Gastroesophageal sphincter (tissue), 4 donors: ENCODE results near the gene PAPPA. TPM values are rescaled to one million over a fixed set of nuclear protein-coding genes. Genes with fewer than 3 reads are reported as not detected.

Experiments
- ATAC-seq: fragments of 150-250 bp; one replicate; pipeline ENCODE4 v1.9.1; 2016; ENCODE audit warnings: mild to moderate bottlenecking, moderate library complexity
- H3K27ac ChIP-seq, 4 donors: fragments of 200-600 bp; sonication (generic) in 3 of 4; 1 replicate in 3 of 4; 2 replicates in 1 of 4; pipeline ENCODE4 v1.5.1; 2016 to 2019
- H3K27me3 ChIP-seq: fragments of 200-600 bp; sonication (generic); one replicate; pipeline ENCODE4 v1.5.1; 2019
- H3K36me3 ChIP-seq, 2 donors: fragments of 200-600 bp; sonication (generic); one replicate each; pipeline ENCODE4 v1.5.1; 2019; ENCODE audit warnings: control low read depth in 1 of 2
- H3K4me1 ChIP-seq, 3 donors: fragments of 200-600 bp; sonication (generic); 1 replicate in 2 of 3; 2 replicates in 1 of 3; pipeline ENCODE4 v1.5.1; 2016 to 2019; ENCODE audit warnings: control low read depth in 2 of 3
- H3K4me3 ChIP-seq, 2 donors: fragments of 200-600 bp; sonication (generic); one replicate each; pipeline ENCODE4 v1.5.1; 2019; ENCODE audit warnings: mild to moderate bottlenecking in 1 of 2, moderate library complexity in 1 of 2
- H3K9me3 ChIP-seq, 3 donors: fragments of 200-600 bp; sonication (generic); one replicate each; pipeline ENCODE4 v1.5.1; 2017 to 2019; ENCODE audit warnings: control low read depth in 2 of 3
- CTCF ChIP-seq, 4 experiments: fragments of 200-600 bp in 2 of 4; fragments of 450-650 bp in 2 of 4; sonication (generic) in 1 of 4; IDR thresholded peaks; one replicate each; pipeline ENCODE4 v1.5.1; 2017 to 2019; ENCODE audit warnings: antibody characterized with exemption in 4 of 4, mild to moderate bottlenecking in 2 of 4, moderate library complexity in 2 of 4
- EP300 ChIP-seq: sonication (generic); formaldehyde crosslinking; IDR thresholded peaks from one replicate; pipeline ENCODE4 v1.6.1; 2017; ENCODE audit warnings: antibody characterized with exemption, mild to moderate bottlenecking
- POLR2A ChIP-seq, 2 donors: fragments of 450-650 bp; IDR thresholded peaks; one replicate each; pipeline ENCODE4 v1.6.1; 2017; ENCODE audit warnings: antibody characterized with exemption in 2 of 2, mild to moderate bottlenecking in 2 of 2, moderate library complexity in 1 of 2
- POLR2AphosphoS5 ChIP-seq: sonication (generic); formaldehyde crosslinking; IDR thresholded peaks from one replicate; pipeline ENCODE4 v1.6.1; 2017; ENCODE audit warnings: antibody characterized with exemption
- WGBS, 2 donors: methylation state at CpG; one replicate each; pipeline ENCODE4 v1.1.5; 2018; ENCODE audit warnings: low coverage in 1 of 2; 5-methylcytosine and 5-hydroxymethylcytosine counted together
- total RNA-seq, 4 donors: library from RNA; depleted of rRNA; stranded (reverse); fragments of >200 nt; gene quantifications; one replicate each; pipeline ENCODE4 v1.1.0, GENCODE V29; 2016

The PAPPA gene
- total RNA-seq, 4 donors from 2014 or later = 1.9 to 5.7 (median 3.2) TPM

GRCh38 chr9:116379821-116380220 is 226.2 kb downstream of the PAPPA start:
- TF ChIP-seq CTCF (IDR thresholded peaks at IDR 0.05) (no peak), EP300 (no peak), POLR2A (IDR thresholded peaks at IDR 0.05) (no peak), POLR2AphosphoS5 (no peak)
- WGBS, 2 donors = 61 to 91% methylated on average over 2 of the region's 2 CpGs
- Histone ChIP-seq H3K4me1 (no peaks in the 10 kb centered on the region), H3K27ac (no peak overlapping the region), H3K27me3 (no peaks in the 10 kb centered on the region), H3K9me3 (no peaks in the 10 kb centered on the region), H3K4me3 (no peak overlapping the region), H3K36me3 (no peaks in the 10 kb centered on the region)
- ATAC-seq = no peak

- H3K36me3 ChIP-seq = no peaks in the 10 kb centered on the region
- H3K4me1 ChIP-seq = no peaks in the 10 kb centered on the region
- TF ChIP-seq POLR2A (IDR thresholded peaks at IDR 0.05) = no peak
- no peak for TF ChIP-seq POLR2AphosphoS5
- TF ChIP-seq CTCF (IDR thresholded peaks at IDR 0.05) = no peak
- TF ChIP-seq EP300 = no peak
- no peaks in the 10 kb centered on the region for H3K27me3 ChIP-seq
- H3K9me3 ChIP-seq = no peaks in the 10 kb centered on the region
- H3K4me3 ChIP-seq = no peak overlapping the region
- no peak for ATAC-seq
- H3K27ac ChIP-seq = no peak overlapping the region
These were observed 227.0 kb downstream of the PAPPA start for GRCh38 chr9:116380496-116380995.

GRCh38 chr9:116381350-116381749 is 227.8 kb downstream of the PAPPA start:
- H3K9me3 ChIP-seq = no peaks in the 10 kb centered on the region
- no peaks in the 10 kb centered on the region for H3K36me3 ChIP-seq
- TF ChIP-seq POLR2AphosphoS5 (no peak), CTCF (IDR thresholded peaks at IDR 0.05) (no peak), POLR2A (IDR thresholded peaks at IDR 0.05) (no peak), EP300 (no peak)
- 88 to 100% methylated on average over 1 to 2 of the region's 2 CpGs for WGBS, 2 donors
- no peaks in the 10 kb centered on the region for H3K27me3 ChIP-seq
- H3K27ac ChIP-seq = no peak overlapping the region
- H3K4me3 ChIP-seq = no peak overlapping the region
- no peaks in the 10 kb centered on the region for H3K4me1 ChIP-seq
- ATAC-seq = no peak

GRCh38 chr9:116382053-116382452 is 228.5 kb downstream of the PAPPA start:
- WGBS, 2 donors = 56 to 58% methylated on average over 3 to 4 of the region's 4 CpGs
- H3K4me1 ChIP-seq = no peaks in the 10 kb centered on the region
- H3K27me3 ChIP-seq = no peaks in the 10 kb centered on the region
- no peak overlapping the region for H3K4me3 ChIP-seq
- H3K36me3 ChIP-seq = no peaks in the 10 kb centered on the region
- H3K27ac ChIP-seq = no peak overlapping the region
- ATAC-seq = no peak
- H3K9me3 ChIP-seq = no peaks in the 10 kb centered on the region
- TF ChIP-seq POLR2A (IDR thresholded peaks at IDR 0.05) (no peak), POLR2AphosphoS5 (no peak), EP300 (no peak), CTCF (IDR thresholded peaks at IDR 0.05) (no peak)

- Histone ChIP-seq H3K4me1 (no peaks in the 10 kb centered on the region), H3K27ac (no peak overlapping the region), H3K9me3 (no peaks in the 10 kb centered on the region), H3K27me3 (no peaks in the 10 kb centered on the region), H3K4me3 (no peak overlapping the region), H3K36me3 (no peaks in the 10 kb centered on the region)
- no peak for ATAC-seq
- WGBS, 2 donors = 66 to 68% methylated on average over 5 of the region's 5 CpGs
- TF ChIP-seq EP300 (no peak), CTCF (IDR thresholded peaks at IDR 0.05) (no peak), POLR2A (IDR thresholded peaks at IDR 0.05) (no peak)
These were observed 229.5 kb downstream of the PAPPA start for GRCh38 chr9:116383133-116383532.
